Hematopoietic multipotent progenitor cell treated with erythropoietin and hydrocortisone succinate and interleukin-3 and kit ligand, for 6 days (in vitro differentiated cells): ENCODE results near the gene USP22.

Experiments
- DNase-seq: peaks from one replicate; pipeline ENCODE4 v3.0.0-alpha.2; 2015

Gene USP22

DNA sequence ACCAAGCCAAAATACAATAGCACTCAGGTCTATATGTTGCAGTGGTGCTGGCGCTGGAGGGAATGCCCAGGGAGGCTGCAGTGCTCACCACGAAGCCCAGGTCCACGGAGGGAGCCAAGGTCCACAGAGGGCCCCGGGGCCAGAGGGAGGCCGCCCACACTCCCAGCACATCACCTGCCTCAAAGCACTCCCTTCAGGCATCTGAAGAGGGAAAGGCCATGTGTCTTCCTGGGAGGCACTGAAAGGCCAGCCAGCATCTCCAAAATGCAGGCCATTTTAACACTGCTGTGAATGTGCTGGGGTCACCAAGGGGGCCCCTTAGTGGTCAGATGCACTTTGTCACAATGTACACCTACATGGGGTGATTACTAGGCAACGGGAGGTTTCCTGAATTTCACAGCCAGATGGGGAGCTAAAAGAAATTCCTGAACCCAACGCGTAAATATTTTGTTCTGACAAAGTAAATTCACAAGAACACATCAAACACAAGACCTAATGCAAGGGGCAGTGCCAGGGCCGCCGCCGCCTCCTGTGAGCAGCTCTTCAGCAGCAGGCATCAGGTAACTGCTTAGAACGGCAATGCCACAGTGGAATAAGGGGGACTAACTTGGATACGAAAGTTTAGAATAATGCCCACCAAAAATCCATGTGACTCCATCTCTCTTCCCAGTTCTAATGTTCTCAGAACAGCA lies 42.8 kb downstream of the USP22 start:
- no peak for DNase-seq

DNA sequence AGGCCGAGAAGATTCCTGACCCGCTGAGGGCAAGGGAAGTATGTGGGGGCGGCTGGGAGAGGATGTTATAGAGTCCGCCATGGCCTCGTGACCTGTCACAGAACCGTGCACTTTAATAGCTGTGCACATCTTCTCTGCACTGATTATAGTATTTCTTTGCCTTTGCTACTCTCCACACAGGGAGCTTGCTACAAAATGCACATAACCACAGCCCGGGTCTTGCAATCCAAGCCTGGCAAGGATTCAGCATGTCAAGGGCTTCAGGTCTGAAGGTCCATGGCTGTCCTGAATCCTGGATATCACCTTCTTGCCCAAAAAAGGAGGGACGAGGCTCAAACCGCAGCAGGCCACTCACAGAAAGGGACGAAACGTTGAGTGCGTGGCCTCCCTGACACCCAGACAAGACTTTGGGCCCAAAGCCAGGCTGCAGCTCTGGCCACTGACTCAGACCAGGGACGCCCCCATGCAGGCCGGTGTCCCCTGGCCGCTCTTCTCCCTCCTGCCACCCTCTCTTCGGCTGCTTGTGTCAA lies 43.7 kb downstream of the USP22 start:
- no peak for DNase-seq

DNA sequence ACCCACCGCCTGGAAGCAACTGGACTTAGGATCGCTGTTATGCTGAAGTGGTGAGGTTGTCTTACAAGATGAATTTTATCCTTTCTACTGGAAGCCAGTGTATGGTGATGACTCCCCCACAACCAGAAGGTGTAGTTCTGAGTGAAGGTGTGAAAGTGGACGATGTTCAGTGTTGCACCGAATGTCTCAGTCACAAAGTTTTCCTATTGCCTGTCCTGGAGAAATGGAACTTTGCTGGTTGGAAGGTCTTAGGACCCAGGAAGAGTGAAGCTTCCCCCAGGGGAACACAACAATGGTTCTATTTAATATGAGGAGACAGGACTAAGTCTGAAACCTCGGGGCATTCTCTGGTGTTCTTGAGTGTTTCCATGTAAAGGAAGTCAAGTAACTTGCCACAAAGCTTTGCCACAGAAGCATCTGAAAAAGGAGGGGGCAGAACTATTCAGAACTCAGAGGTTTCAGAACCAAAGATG lies 44.2 kb downstream of the USP22 start:
- no peak for DNase-seq

DNA sequence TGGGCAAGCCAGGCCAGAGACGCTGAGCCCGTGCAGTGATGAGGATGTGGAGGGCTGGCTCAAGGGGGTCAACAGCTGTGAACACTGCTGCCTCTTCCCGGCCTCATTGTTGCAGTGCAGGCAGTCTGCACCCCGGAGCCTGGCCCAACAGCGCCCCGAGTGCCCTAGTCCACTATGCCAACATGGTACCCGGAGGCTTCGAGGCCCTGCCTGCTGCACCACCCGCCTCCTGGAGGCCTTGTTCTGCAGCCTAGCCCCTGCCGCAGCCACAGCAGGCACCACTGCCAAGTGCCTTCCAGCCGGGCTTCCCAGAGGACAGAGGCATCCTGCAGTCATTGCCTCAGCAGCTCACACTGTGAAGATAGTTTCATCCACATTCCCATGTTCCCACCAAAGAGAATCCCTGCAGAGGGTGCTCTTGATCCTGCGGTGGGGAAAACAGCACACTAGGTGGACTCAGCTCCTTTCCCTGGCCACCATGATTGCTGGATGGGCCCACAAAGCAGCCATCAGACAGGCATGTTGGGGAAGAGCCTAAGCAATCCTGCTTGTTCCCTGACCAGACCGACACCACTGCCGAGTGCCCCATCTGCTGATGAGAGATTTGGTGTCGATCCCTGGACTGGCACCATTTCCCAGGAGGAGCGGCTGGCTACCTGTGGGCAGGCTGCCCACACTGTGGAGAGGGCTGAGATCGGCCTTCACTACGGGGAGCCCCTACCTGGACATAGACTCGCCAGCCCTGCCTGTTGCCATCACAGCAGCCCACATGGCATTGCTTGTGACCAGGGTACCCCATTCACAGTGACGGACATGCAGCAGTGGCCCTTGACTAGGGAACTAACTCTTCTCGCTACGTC lies 44.9 kb downstream of the USP22 start:
- no peak for DNase-seq

DNA sequence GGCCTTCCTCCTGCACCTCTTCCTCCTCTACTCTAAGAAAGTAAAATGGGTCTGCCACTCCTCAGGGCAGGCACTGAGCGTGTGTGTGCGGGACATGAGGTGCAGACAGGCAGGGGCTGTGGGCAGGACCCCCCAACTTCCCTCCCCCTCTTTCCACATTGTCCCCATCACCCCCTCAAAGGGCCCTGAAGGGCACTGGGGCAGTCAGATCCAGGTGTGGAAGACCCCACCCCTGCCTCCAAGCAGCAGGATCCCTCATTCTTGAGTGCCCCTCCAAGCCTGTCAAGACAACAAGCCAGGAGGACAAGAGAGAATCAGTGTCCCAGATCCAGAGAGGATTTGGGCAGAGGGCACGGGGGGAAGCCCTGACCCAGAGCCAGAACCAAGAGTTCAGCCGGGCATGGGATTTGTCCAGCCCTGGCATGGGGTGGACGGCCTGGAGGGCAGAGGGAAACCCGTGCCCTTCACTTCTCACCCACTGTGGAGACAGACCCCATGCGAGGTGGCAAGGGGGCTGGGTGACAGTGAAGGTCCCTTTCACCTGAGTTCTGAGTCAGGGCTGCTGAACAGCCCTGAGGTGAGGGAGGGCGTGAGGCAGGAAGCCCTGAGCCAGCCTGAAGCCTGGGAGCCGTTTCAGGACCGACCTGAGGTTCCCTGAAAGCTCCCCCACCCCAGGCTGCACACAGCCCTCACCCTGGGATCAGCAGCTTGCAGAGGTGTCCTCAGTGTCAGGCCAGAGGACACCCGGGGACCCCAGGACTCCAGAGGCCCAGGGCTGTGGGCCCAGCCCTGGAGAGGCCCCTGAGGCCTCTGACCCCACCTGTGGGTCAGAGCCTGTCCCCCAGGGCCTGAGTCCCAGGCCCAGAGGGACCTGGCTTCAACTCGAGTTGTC lies 45.8 kb downstream of the USP22 start:
- no peak for DNase-seq

DNA sequence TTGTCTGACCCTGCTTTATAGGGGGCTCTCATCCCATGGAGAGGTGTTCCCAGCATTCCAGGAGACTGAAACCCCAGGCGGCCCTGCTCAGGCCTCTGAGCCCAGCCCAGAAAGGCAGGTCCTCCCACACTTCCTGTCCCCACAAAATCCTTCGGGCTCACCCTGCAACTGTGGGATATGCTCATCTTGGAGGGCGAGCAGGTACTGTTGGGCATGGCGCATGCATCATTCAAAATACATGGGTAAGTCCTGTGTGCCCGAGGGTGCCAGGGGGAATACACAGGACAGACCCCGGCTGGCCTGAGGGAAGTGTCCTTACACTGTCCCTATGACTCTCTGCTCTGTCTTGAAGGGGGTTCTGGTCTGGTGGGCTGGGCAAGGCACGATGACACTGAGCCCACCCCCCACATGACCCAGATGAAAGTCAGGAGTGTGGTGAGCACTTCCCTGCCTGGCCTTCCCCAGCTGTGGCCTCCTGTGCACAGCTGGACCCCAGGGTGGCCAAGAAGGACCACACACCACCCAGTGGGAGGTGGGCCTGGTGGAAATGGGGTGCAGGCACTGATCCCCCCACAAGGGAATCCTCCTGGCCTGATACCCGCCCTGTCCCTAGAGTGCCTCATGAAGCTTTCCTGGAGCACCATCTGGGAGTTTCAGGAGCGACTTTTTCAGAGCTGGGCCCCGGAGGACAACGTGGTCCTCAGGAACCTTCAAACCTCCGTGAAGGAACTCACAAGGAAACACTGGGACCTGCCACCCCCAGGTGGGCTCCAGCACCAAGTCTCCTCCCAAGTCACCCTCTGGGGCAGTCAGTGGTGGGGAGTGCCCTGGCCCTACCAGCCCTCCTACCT lies 46.7 kb downstream of the USP22 start:
- DNase-seq, result no peak

DNA sequence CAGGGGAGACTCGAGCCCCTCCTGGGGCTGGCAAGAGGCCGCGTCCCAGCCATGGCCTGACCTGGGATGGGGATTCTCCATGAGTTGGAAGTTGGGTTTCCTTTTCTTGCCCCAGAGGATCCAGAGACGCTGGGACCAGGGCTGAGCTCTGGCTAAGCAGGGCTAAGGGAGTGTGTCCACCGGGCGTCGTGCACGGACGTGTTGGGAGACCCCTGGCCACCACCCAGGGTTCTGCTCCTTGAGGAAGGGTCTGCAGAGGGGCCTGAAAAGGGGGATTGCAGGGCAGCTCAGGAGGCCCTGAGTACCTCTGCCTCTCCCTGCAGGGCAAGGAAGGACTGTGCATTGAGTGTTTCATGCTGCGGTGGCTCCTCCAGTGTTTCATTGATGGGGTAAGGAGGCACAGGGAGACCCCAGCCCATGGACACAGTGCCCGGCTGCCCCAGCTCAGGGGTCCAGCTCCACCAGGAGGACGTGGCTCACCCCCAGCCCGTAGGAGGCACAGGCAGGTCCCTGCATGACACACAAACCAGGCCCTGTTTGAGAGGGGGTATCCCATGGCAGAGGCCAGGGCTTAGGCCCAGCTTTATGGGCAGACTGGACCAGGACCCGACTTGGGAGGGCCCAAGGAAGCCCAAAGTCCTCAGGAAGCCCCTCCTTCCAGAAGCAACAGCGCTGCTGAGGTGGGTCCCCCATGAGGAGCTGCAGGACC lies 47.5 kb downstream of the USP22 start:
- no peak for DNase-seq

DNA sequence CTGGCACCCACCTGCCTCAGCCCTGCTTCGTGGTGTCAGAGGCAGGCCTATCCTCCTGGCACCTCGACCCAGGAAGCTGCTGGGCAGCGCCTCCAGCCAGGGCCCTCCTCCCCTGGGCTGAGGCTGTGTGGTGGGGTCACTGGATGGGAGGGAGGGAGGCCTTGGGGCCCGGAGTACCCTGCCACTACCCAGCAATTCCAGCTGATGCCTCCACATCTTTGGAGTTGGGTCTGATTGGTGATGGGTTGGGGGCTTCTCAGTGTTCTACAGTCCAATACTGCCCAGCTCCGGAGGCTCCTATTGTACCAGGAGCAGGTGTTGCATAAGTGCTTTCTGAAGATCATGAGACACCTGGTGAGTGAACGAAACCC lies 48.0 kb downstream of the USP22 start:
- no peak for DNase-seq

DNA sequence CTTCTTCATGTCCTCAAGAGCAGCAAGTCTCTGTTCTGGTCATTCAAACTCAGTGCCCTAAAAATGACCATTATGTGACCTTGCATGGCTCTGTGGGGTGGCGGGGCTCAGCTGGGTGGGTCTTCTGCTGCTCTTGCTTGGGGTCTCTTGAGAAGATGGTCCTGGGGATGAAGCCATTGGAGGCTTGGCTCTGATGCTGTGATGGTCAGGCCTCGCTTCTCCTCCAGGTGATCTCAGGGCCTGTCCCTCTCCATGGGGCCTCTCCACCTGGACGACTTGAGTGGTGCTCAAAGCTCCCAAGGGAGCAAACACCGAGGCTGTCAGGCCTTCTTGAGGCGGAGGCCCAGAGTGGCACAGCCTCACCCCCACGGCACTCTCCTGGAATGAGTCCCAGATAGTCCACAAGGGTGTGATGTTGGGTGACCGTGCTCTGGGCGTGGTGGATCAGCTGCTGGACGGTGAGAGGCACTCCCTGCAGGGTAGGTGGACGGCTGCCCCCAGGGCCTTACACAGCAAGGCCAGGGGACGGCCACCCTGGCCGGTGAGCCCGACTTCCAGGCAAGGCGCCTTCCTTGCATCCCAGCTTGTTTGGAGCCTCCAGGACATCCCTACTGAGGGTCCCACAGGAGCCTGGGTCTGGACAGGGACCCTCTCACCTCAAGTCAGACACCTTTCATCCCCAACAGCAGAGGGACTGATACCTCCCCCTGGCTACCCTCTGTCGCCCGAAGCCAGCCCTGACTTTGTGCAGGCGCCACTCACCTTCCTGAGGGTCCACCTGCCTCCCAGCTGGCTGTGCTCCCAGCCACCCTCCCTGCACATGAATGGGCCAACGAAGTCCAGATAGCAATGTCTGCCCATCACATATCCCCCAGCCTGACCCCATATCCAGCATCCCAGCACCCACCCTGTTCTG lies 48.7 kb downstream of the USP22 start:
- no peak for DNase-seq

DNA sequence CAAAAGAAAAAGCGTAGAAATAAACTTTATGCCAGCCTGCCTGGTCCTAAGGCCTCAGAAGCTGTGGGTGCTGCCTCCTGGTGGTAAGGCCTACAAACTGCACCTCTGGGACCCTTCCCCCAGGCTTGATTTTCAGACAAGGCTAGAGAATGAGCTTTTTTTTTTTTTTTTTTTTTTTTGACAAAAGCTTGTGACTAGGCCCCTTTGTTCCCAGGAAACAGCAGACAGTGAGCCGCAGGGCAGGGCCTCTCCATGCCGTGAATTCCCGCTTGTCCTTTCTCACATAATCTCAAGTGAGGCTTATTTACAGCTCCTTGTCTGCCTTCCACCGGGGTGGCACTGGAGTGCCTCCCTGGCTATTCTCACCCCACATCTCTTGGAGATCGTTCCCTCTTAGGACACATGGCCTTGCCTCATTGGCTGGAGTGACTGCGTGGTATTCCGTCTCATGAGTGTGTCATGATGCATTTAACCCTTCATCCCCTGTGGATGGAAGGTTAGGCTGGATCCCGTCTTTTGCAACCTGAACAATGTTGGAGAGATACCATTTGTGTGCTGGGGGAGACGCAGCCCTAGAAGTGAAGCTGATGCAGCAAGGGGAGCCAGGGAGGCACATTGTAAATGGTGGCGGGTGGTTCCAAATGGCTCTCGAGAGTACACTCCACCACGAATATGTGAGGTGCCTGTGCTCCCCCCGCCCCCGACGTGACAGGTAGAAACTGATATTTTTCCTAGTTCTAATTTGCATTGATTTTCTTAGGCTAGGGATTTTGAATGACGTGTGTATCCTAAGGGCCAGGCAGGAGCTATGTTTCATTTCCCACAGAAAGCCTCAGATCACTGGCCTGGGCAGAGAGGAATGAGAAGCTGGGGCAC lies 49.6 kb downstream of the USP22 start:
- DNase-seq, result peak; percentile 78

DNA sequence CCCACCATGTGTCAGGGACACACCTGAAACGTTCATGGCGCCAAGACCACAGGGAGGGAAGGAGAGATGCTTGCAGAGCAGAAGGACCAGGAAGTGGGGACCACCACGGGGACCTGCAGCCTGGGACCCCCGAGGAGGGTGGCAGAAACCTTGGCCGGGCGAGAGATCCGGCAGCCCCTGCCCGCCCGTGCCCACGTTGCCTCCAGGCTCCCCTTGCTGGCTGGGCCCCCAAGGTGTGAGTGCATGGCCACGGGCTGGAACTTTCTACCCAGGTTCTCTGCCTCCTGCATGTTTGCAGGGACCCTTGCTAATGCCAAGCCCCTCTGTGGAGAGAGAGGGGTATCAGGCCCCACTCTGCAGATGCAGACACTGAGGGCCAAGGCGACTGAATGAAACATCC lies 50.4 kb downstream of the USP22 start:
- DNase-seq, result no peak

DNA sequence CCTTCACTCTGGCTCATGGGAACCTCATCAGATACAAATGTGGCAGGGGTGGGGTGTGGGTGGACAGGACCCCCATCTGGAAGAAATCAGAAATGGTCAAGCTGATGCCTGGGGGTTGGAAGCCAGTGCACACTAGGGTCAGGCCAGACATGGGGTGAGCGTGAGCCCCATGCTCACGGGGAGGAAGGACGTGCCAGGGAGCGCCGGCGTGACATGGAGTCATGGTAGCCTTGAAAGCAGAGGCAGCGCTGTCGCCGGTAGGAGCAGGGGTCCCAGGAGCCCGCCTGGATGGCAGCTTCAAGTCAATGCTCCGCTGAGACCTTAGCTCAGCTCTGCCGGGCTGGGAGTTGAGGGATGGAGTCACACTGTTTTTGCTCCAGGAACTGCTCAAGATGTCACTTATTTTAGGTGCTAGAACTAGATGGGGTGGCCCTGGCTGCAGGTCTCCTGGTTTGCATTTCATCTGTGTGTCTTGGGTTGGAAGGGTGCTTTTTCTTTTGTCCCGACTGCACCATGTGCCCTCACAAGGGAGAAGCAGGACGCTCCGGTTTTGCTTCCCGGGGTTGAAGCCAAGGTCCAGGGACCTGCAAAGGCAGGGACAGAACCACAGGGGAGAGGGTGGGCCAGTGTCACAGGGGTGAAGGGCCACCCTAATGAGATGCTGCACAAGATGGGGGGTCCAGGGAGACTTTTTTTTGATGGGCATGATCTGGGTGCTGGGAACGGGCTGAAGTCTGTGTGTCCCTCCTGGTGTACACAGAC lies 51.4 kb downstream of the USP22 start:
- no peak for DNase-seq

DNA sequence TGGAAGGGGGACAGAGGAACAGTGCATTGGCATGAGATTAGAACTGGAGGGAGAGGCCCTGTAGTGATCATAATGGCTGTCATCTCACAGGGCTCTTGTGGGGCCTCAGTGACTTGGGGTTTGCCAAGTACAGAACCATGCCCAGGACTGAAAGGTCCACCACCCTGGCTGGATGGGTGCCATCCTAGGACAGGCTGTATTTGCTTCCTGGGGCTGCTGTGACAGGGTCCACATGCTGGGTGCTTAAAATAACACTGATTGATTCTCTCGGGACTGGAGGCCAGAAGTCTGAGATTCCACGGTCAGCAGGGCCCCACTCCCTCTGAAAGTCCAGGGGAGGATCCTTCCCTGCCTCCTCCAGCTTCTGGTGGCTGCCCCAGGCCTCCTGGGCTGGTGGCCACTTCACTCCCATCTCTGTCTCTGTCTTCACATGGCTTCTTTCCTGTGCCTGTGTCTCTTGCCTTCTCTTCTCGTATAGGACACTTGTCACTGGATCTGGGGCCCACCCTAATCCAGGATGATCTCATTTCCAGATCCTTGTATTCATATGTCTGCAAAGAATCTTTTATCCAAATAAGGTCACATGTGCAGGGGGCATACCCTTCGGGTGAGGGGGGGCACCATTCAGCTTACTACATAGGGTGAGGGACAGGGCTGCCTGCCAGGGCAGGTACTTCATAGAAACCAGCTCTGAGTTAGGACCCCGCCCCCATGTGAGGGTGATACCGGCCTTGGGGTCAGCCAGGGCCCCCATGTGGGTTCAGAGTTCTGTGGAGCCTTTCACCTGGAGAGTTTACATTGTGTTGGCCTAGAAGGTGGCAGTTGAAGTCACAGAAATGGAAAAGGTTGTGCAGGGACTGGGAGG lies 52.6 kb downstream of the USP22 start:
- DNase-seq, result no peak

DNA sequence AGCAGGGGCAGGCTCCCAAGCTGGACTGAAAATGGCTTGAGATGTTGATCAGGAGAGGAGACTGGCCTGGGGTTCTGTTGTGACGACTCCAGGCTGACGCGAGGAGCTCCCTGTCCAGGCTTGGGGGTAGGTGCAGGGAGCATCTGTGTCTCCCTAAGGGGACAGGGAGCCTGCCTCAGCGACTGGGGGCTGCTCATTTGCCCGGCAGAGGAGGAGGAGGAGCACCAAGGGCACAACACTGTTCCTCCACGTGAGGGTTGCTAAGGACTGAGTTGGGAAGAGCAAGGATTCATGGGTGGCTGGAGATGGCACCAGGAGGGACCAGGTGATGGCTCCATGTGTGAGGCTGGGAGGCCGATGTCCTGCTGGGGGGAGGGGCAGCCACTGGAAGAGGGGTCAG lies 53.3 kb downstream of the USP22 start:
- no peak for DNase-seq

DNA sequence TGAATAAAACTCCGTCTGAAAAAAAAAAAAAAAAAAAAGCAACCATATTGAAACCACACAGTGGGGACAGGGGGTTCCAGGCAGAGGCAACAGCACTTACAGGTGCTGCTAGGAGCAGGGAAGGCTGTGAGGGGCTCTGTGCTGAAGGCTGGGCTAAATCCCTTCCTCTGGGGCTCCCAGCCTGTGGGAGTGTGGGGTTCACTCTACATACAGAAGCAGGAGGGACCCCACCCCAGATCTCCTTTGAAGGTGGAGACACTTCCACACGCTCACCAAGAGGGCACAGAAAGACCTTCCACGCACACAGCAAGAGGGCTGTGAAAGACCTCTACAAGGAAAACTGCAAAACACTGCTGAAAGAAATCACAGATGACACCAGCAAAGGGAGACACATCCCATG lies 53.9 kb downstream of the USP22 start:
- no peak for DNase-seq

DNA sequence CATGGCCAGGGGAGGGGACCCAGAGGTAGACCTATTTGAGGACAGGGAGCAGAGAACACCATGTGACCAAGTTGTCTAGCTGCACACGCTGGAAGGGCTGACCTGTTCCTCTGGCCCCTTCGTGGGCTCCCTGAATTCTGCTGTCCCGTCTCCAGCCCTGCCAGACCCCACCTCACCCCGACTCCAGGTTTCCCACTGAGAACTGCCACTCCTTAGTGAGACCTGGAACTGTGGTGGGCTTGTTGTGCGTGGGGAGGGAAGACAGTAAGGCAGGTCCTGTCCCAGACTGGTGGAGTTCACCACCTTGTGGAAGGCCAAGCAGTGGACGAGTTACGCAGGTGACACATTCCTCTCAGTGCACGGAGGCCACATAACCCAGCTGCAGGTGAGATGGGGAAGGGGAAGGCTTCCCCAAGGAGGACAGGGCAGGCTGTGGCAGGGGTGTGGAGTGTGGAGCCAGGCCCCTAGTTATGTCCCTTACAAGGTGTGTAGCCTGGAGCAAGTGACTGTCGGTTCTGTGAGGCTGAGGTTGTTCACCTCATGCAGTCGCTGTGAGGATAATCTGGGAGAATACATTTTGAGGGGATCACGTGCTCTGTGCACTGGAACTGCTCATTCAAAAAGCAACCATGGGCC lies 54.7 kb downstream of the USP22 start:
- DNase-seq, result no peak

DNA sequence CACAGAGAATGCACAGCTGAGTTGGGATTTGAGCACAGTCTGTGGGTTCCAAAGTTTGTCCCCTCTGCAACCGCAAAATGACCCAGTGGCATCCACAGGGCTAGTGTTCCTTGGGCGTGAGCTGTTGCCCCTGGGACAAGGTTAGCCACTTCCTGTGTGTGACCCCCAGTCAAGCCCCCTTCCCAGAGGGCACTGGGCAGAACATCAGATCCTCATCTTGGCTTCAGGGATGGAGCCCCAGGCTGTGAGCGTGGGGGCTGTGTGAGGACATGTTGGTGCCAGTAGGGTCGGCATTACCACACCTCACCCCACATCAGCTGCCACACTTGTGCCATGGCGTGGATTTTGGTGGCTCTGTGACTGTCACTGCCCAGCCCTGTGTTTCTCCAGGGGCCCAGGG lies 55.3 kb downstream of the USP22 start:
- no peak for DNase-seq
